Measurements from ENCODE around the gene KCNH8. TPM values are rescaled to one million over a fixed set of nuclear protein-coding genes. Genes with fewer than 3 reads are reported as not detected.

KCNH8 gene
- total RNA-seq, 3 donors from 2014 or later (not counting 1 experiment from before 2014, with no cell fraction given), result 0.10 TPM; not detected in 2

- Mint-ChIP-seq H3K9me3 (peaks cover 3% of the 10 kb centered on the region in 2 donors), H3K27me3 (ENCODE audit: low read depth in 2 of 2) (no peaks in the 10 kb centered on the region), H3K4me3 (no peak overlapping the region), H3K27ac (no peak overlapping the region), H3K36me3 (no peaks in the 10 kb centered on the region), H3K4me1 (no peaks in the 10 kb centered on the region)
- Histone ChIP-seq H3K4me1 (ENCODE audit: control insufficient read depth, insufficient read depth, low read length) (no peaks in the 10 kb centered on the region), H3K27ac (ENCODE audit: low read length) (no peak overlapping the region), H3K36me3 (ENCODE audit: control insufficient read depth, insufficient read depth, low read length) (no peaks in the 10 kb centered on the region), H3K27me3 (ENCODE audit: control insufficient read depth, insufficient read depth, low read length) (no peaks in the 10 kb centered on the region), H3K4me3 (ENCODE audit: low read length) (no peak overlapping the region), H3K9me3 (ENCODE audit: control insufficient read depth, insufficient read depth, low read length) (no peaks in the 10 kb centered on the region)
- TF ChIP-seq, protein P1, sequence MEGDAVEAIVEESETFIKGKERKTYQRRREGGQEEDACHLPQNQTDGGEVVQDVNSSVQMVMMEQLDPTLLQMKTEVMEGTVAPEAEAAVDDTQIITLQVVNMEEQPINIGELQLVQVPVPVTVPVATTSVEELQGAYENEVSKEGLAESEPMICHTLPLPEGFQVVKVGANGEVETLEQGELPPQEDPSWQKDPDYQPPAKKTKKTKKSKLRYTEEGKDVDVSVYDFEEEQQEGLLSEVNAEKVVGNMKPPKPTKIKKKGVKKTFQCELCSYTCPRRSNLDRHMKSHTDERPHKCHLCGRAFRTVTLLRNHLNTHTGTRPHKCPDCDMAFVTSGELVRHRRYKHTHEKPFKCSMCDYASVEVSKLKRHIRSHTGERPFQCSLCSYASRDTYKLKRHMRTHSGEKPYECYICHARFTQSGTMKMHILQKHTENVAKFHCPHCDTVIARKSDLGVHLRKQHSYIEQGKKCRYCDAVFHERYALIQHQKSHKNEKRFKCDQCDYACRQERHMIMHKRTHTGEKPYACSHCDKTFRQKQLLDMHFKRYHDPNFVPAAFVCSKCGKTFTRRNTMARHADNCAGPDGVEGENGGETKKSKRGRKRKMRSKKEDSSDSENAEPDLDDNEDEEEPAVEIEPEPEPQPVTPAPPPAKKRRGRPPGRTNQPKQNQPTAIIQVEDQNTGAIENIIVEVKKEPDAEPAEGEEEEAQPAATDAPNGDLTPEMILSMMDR (IDR thresholded peaks at IDR 0.05), result no peak
- WGBS (ENCODE audit: insufficient coverage), result no CpG with 5 or more reads among the region's 1 CpG
- ATAC-seq, result no peak
- DNase-seq, result no peak
- intact Hi-C loops (cut with micrococcal nuclease), result no loop called here
These were observed 100.5 kb downstream of the KCNH8 start for GRCh38 chr3:19248767-19249166.

GRCh38 chr3:19250959-19251610 is 102.8 kb downstream of the KCNH8 start:
- Mint-ChIP-seq H3K27me3 (ENCODE audit: low read depth in 2 of 2) (no peaks in the 10 kb centered on the region), H3K36me3 (no peaks in the 10 kb centered on the region), H3K27ac (no peak overlapping the region), H3K4me1 (peaks cover 5 to 6% of the 10 kb centered on the region in 2 donors), H3K9me3 (no peaks in the 10 kb centered on the region), H3K4me3 (no peak overlapping the region)
- no peaks in the 10 kb centered on the region for H3K27me3 ChIP-seq (ENCODE audit: control insufficient read depth, insufficient read depth, low read length)
- WGBS (ENCODE audit: insufficient coverage), result 90% methylated on average over 6 of the region's 6 CpGs
- no peaks in the 10 kb centered on the region for H3K4me1 ChIP-seq (ENCODE audit: control insufficient read depth, insufficient read depth, low read length)
- H3K27ac ChIP-seq (ENCODE audit: low read length), result no peak overlapping the region
- TF ChIP-seq, protein P1 (IDR thresholded peaks at IDR 0.05), result no peak
- no peaks in the 10 kb centered on the region for H3K9me3 ChIP-seq (ENCODE audit: control insufficient read depth, insufficient read depth, low read length)
- intact Hi-C loops (cut with micrococcal nuclease), result no loop called here
- no peaks in the 10 kb centered on the region for H3K36me3 ChIP-seq (ENCODE audit: control insufficient read depth, insufficient read depth, low read length)
- no peak for DNase-seq
- ATAC-seq, result no peak
- no peak overlapping the region for H3K4me3 ChIP-seq (ENCODE audit: low read length)

DNA sequence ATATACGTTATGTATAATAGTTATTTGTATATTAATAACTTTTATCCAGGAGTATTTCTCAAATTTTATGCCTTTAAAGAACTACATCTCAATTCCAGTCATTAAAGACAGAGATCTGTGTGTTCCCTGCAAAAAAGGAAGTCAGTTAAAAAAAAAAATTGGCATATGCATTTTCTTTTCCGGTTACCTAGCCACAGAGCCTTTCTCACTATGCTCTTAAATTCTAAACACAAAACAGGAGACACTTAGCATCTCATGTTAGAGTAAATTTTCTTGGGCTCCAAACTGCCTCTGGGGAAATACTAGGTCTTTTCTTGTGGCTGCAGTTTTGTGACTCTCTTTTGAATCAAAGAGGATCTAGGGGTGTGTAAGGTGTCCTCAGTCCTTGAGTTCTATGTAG is 105.9 kb downstream of the KCNH8 start:
- H3K36me3 ChIP-seq (ENCODE audit: control insufficient read depth, insufficient read depth, low read length), result no peaks in the 10 kb centered on the region
- no peaks in the 10 kb centered on the region for H3K4me1 ChIP-seq (ENCODE audit: control insufficient read depth, insufficient read depth, low read length)
- TF ChIP-seq, protein P1 (IDR thresholded peaks at IDR 0.05), result no peak
- H3K36me3 Mint-ChIP-seq, result no peaks in the 10 kb centered on the region
- ATAC-seq (no peak), DNase-seq (no peak)
- intact Hi-C loops (cut with micrococcal nuclease), result no loop called here
- no peaks in the 10 kb centered on the region for H3K27me3 ChIP-seq (ENCODE audit: control insufficient read depth, insufficient read depth, low read length)
- peaks cover 5 to 6% of the 10 kb centered on the region in 2 donors for H3K4me1 Mint-ChIP-seq
- no peaks in the 10 kb centered on the region for H3K9me3 ChIP-seq (ENCODE audit: control insufficient read depth, insufficient read depth, low read length)
- whole genome bisulfite sequencing (ENCODE audit: insufficient coverage), result 0% methylated on average over 1 of the region's 2 CpGs
- H3K4me3 Mint-ChIP-seq, result no peak overlapping the region
- H3K9me3 Mint-ChIP-seq, result peaks cover 0 to 2% of the 10 kb centered on the region in 2 donors
- H3K27ac Mint-ChIP-seq, result no peak overlapping the region
- no peak overlapping the region for H3K4me3 ChIP-seq (ENCODE audit: low read length)
- H3K27me3 Mint-ChIP-seq (ENCODE audit: low read depth in 2 of 2), result no peaks in the 10 kb centered on the region
- no peak overlapping the region for H3K27ac ChIP-seq (ENCODE audit: low read length)

Data from natural killer cell (primary cell).